Skeletal muscle cell (primary cell): ENCODE measurements around the gene CORO2B.

Source experiments
- DNase-seq: peaks from one replicate; pipeline ENCODE4 v3.0.0-alpha.2; 2010; ENCODE audit warnings: low read depth
- H3K4me3 ChIP-seq: 2 replicates; pipeline ENCODE4 v1.5.1; 2011; ENCODE audit warnings: low read depth, mild to moderate bottlenecking, control low read depth, low read length, moderate library complexity

The CORO2B gene

DNA sequence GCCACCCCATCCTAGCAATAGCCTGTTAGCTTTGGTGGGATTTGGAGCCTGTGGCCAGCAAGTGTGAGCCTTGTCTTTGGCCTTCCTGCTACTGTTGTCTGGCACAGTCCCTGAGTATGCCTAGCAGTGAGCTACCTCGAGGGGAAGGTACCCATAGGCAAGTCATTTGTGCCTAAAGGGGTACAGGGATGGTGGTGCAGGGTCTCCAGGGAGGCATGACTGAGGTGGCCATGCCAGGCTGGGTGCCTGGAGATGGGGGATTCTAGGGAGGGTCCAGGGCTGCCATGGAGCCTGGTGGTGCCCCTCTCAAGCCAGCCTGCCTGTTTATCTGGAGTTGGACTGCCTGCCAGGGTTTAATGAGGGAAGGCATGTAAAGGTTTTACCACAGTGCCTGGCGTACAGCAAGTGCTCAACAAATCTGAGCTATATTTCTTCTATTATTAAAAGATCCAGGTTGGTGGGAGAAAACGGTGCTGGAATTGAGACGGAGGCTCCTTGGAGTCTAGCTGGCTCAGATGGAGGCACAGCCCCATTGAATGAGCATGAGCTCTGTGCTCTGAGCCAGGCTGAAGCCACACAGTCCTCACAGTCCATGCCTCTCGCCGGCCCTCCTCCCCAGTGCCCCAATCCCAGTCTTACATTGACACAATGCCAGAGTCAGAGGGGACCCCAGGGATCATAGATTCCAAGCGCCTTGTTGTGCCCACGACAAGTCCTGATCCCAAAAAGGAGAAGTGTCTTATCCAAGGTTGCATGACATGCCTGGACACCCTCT lies 76.2 kb downstream of the CORO2B start:
- H3K4me3 ChIP-seq, result no peak overlapping the region
- DNase-seq, result no peak

- H3K4me3 ChIP-seq, result no peak overlapping the region
Observed at GRCh38 chr15:68655686-68656437, 77.1 kb downstream of the CORO2B start.

DNA sequence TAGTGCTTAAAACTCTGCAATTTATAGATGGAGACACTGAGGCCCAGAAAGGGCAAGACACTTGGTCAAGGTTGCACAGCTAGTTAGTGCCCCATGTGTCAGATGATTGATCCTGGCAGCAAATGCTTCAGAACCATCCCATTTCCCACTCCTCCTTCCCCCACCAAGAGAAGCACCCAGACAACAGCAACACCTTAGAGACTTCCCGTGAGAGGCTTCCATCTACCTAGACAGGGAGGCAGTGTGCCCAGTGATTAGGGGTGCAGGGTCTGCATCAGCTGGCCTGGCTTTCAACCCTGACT lies 77.6 kb downstream of the CORO2B start:
- H3K4me3 ChIP-seq, result no peak overlapping the region
- no peak for DNase-seq

More at GRCh38 chr15:68655686-68656437, 77.1 kb downstream of the CORO2B start:
- DNase-seq, result no peak

GRCh38 chr15:68658151-68658550 lies 79.4 kb downstream of the CORO2B start:
- H3K4me3 ChIP-seq, result no peak overlapping the region
- DNase-seq, result no peak

DNA sequence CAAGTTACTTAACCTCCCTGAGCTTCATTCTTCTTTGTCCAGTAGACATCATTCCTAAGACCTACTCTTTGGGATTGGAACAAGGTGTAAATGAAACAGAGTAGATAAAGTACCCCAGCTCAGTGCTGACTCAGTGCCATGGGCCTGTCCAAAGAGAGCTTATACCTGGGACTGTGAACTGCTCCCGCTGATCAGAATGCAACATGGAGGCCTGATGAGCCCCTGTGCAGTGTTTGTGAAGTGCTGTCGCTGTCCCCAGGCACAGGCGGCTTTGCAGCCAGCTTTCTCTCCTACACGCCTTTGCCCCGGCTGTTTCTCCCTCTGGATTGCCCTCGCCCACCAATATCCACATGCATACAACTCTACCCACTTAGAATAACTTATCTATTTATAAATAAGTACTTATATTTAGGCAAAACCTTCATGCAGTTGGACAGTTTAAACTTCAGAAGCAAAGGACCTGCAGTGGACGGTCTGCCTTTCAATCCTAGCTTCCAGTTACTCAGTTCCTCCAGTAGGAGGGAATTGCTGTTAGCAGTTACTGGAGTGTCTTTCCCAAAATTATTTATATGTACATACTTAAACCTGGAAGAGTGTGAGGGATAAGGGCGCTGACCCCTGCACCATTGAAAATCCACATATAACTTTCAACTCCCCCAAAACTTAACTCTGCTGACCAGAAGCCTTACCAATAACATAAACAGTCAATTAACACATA lies 80.0 kb downstream of the CORO2B start:
- H3K4me3 ChIP-seq, result no peak overlapping the region
- DNase-seq, result no peak

- DNase-seq, result no peak
- no peak overlapping the region for H3K4me3 ChIP-seq
Observed at GRCh38 chr15:68663526-68663925, 84.7 kb downstream of the CORO2B start.

- no peak for DNase-seq
- H3K4me3 ChIP-seq, result no peak overlapping the region
Observed at GRCh38 chr15:68666120-68666811, 87.5 kb downstream of the CORO2B start.

GRCh38 chr15:68666812-68667450 lies 88.1 kb downstream of the CORO2B start:
- DNase-seq, result no peak
- H3K4me3 ChIP-seq, result no peak overlapping the region

DNA sequence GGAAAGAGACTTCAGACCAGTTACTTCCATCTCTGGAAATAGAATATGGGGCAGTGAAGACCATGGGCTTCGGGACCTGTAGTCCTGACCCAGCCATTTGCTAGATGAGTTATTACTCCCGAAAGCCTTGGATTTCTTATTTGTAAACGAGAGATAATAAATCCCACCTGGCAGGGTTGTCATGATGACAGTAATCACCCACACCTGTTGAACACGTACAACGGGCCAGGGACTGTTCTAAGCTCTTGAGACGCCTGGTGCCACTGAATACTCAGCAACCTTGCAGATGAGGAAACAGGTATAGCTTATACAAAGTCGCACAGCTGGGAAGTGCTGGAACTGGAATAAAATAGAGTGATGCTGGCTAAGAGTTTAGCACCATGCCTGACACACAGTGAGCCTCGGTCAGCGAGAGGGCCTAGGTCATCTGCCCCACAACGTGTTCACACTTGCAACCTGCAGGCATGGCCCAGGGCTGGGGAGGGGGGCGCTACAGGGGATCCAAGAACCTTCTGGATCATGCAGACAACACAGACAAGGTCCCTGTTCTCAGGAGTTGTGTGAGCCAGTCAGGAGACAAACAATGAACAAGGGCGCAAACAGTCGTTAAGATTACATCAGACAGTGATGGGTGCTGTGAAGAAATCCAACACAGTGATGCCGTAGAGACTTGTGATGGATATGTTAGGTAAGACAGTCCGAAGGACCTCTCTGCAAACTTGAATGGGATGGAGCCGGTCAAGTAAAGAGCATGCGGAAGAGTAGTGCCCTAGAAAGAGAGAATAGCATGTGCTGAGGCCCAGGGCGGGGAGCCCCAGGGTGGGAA lies 89.2 kb downstream of the CORO2B start:
- H3K4me3 ChIP-seq, result no peak overlapping the region
- DNase-seq, result no peak

DNA sequence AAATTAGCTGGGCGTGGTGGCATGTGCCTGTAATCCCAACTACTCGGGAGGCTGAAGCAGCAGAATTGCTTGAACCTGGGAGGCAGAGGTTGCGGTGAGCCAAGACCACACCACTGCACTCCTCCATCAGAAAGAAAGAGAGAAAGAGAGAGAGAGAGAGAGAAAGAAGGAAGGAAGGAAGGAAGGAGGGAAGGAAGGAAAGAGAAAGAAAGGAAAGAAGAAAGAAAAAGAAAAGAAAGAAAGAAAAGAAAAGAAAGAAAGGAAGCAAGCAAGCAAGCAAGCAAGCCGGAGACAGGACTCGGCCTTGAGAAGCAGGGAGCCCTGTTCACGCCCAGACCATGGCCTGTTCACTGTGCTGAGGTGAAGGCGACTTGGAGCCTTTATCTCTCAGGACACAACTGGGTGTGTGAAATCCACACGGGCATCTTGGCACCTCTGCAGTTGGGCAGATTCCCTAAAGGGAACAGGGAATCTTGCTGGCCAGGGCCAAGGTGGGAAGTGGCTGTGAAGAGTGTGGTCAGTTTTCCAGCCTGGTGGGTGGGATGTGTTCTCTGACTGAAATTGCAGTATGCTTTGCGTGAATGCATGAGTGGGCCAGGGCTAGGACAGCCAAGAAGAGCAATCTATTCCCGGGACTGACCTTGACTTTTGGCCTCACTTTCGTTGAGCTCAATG lies 90.3 kb downstream of the CORO2B start:
- no peak overlapping the region for H3K4me3 ChIP-seq
- DNase-seq, result no peak

DNA sequence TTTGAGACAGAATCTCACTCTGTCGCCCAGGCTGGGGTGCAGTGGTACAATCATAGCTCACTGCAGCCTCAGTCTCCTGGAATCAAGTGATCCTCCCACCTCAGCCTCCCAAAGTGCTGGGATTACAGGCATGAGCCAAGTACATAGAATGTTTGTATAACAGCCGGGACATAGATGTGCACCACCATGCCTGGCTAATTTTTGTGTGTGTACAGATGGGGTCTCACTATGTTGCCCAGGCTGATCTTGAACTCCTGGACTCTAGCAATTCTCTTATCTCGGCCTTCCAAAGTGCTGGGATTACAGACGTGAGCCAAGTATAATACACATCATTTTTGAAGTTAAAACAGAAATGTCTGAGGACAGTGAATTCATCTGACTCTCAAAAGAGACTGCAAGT lies 93.5 kb downstream of the CORO2B start:
- H3K4me3 ChIP-seq, result no peak overlapping the region
- DNase-seq, result no peak

- no peak for DNase-seq
- H3K4me3 ChIP-seq, result no peak overlapping the region
Observed at GRCh38 chr15:68672781-68673205, 94.0 kb downstream of the CORO2B start.

GRCh38 chr15:68674975-68675374 lies 96.2 kb downstream of the CORO2B start:
- DNase-seq, result no peak
- no peak overlapping the region for H3K4me3 ChIP-seq

DNA sequence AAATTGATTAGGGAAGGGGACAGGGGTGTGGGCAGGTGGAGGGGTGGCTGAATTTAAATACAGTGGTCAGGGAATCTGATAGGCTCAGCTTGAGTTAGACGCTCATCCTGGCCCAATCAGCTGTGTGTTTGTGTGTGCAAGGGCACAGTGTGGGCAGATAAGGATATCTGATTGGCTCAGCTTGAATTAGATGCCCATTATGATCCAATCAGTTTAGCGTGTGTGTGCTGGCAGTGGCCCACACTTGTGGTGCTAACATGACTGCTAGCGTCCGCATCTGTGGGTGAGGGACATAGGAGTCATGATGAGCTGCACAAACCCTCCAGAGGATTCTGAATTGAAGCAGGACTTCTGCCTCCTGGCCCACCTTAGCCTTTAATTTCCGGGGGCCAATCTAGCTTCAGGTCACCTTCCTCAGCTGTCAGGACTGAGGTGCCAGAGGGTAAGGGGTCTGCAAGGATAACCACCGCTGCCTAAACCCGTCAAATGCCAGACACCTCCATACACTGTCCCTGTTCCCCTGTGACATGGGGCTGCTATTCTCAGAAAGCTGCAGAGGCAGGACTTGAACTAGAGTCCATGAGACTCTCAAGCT lies 97.3 kb downstream of the CORO2B start:
- no peak overlapping the region for H3K4me3 ChIP-seq
- DNase-seq, result no peak

DNA sequence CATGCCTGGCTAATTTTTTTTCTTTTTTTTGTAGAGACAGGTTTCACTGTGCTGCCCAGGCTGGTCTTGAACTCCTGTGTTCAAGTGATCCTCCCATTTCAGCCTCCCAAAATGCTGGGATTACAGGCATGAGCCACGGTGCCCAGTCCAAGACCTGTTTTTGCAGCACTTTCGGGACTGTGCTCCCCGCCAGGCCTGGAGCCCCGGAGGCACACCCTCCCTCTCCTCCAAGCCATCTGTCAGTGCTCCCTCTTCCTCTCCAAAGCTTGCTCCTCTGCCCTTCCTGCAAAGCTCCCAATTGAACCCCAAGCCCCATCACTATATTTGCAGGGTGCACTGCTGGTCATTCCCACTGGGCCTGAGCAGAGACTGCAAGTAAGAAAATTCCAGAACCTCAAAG lies 98.1 kb downstream of the CORO2B start:
- no peak for DNase-seq
- H3K4me3 ChIP-seq, result no peak overlapping the region

DNA sequence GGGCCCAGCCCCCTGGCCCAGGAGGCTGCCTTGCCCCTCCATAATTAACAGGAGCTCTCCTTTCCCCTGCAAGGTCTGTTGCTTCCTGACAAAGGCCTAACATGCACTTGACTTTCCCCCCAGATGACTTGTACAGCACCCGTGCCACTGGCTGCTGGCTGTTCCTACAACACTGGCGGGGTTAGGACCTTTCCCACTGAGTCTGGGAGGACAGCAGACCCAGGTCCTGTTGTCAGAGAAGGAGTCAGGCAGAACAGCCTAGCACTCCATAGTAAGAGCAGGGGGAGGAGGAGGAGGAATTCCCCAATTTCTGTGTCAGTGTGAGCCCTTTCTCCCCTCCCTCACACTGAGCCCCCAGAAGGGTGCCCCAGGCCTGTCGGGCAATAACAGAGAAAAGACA lies 99.2 kb downstream of the CORO2B start:
- H3K4me3 ChIP-seq, result no peak overlapping the region
- no peak for DNase-seq

GRCh38 chr15:68678746-68679145 lies 100.0 kb downstream of the CORO2B start:
- DNase-seq, result no peak
- H3K4me3 ChIP-seq, result no peak overlapping the region

GRCh38 chr15:68679161-68679560 lies 100.4 kb downstream of the CORO2B start:
- DNase-seq, result no peak
- no peak overlapping the region for H3K4me3 ChIP-seq
